HCEC 1CT (cell line): ENCODE measurements around the gene CCDC107.
A peak's percentile ranks its signal among the peaks of the same experiment; 100 is the strongest.
"Not testable (repeated sequence)": the region's sequence is repeated elsewhere in the genome, so short reads cannot be mapped to it uniquely, and the experiment has no call there.

ENCODE experiments used
- DNase-seq: peaks from one replicate; pipeline ENCODE4 v3.0.0-alpha.2; 2017

The CCDC107 gene

GRCh38 chr9:35658137-35658967, at the start of gene CCDC107:
TSS of gene CCDC107 (plus strand) at chr9:35658292. CDS start at chr9:35658380, 88 bp downstream.
- peak; percentile 76 for DNase-seq

- DNase-seq, result no peak
Measured at GRCh38 chr9:35609001-35609819, 48.9 kb upstream of the CCDC107 start.

DNA sequence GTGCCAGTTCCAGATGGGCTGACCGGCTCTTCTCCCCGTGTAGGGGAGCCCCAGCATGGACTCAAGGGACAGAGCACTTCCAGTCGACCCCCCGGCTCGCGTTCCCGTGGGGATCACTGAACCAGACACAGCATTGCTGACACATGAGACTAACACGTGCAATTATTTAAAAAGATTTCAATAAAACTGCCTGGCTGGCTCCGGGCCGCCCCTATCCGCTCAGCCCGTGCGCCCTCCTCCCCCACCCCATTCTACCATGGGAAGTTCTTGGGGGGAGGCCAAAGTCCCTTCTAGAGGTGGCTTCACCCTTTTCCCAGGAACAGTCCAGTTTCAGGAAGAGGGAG, 48.3 kb upstream of the CCDC107 start:
- no peak for DNase-seq

GRCh38 chr9:35611230-35611797, 46.8 kb upstream of the CCDC107 start:
- peak; percentile 35 for DNase-seq

GRCh38 chr9:35612066-35612465, 46.0 kb upstream of the CCDC107 start:
- not testable (repeated sequence) for DNase-seq

DNA sequence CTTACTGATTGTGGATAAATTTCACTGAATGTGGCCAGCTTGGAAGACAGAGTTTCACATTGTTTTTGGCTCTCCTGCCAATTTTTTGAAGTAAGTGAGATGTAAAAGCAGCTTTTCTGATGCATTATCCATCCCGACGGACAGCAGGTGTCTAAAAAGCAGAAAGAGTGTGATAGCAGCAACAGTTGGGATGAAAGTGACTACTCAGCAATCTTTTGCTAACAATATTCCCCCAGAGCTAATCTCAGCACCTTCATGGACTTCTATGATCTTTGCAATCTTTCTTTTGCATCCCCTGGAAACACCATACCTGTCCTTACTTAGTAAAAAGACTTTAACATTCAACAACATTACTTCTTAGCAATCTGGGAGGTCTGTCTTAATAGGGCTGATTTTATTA, 45.2 kb upstream of the CCDC107 start:
- DNase-seq, result no peak

DNA sequence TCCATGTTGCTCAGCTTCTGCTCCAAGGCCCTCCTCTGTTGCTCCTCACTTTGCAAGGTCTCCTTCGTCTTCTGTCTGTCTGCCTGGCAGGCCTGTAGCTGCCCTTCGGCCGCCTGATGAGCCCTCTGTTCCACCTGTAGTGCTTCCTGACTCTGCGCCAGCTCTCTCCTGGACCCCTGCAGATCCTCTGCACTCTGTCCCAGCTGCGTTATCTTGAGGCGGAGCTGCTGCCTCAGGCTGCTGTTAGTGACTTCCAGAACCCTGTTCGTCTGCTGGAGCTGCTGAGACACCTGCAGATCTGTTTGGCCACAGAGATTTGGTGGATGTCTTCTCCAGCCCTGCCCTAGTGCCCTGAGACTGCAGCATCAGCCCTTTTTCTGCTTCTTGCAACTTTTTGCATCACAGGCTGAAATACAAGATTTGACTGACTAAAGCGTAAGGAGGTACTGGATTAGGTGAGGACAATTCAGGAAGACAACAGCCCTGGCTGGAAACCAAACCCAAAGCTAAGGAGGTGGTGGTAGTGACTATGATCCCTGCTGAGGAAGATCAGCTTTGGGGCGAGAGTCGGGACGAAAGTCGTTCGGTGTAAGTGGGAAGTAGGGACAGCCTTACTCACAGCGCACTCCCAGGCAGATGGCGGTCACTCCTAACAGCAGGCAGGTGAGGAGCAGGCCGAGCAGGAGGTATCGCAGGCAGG, 42.0 kb upstream of the CCDC107 start:
- no peak for DNase-seq

- DNase-seq, result no peak
Measured at GRCh38 chr9:35616681-35617459, 41.2 kb upstream of the CCDC107 start.

- no peak for DNase-seq
Measured at GRCh38 chr9:35617548-35617947, 40.5 kb upstream of the CCDC107 start.

- no peak for DNase-seq
Measured at GRCh38 chr9:35618325-35618727, 39.8 kb upstream of the CCDC107 start, which contains the start of gene CD72. TSS of gene CD72 (minus strand) at chr9:35618413. CDS start at chr9:35618303, 110 bp downstream.

DNA sequence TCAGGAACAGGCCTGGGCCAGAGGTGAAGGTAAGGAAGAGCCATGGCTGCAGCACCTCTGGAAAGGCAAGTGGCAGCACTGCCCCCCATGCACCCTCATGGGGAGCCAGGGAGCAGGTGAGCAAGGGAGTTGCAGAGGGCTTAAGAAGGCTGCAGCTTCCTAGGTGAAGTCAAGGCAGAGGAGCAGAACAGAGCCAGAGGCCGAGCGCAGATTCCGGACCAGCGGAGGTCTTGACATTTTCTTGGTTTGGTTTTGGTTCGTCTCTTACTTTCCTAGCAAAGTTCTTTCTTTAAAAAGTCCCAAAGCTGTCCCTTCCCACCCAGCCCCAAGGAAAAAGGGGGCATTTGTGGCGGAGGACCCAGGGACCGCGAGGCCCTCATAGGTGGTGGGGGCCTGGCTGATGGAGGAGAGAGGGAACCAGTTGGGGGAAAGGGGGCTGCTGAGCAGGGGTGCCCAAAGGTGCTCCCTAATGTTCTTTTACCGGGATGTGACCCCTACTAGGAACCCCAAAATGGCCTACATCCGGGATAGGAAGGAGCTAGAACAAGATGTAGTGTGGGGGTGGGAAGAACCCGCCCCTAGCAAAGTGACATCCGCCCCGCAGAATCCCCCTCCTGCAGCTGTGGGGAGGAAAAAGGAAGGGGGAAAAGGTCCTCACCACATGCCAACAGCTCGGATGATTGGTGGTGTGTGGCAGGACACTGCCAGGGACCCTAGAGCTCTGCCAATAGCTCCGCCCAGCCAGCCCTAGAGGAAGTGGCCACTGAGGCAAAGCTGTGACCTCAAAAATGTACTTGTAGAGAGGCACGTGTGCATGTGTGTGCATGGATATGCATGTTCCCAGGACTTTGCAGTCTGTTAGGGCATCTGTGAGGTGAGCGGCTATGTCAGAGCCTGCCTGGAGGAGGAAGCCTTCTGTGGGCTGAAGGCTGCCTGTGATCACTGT, 39.0 kb upstream of the CCDC107 start:
- DNase-seq, result no peak

DNA sequence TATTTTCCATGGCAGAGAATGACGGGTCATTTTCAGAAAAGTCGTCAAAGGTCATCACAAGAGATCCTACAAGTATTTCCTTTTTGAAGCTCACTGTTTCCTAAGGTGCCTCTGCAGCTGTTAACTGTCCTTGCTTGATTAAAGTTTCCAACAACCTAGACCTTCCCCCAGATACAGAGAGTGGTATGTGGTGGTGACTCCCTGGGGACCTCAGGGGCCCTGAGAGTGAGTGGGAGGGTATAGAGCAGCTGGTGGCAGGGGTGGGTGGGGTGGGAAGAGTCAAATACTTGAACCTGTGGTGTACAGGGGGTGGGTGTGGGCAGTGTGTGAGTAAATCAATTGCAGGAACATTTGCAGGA, 38.3 kb upstream of the CCDC107 start:
- DNase-seq, result no peak

GRCh38 chr9:35627575-35627974, 30.5 kb upstream of the CCDC107 start:
- no peak for DNase-seq

- no peak for DNase-seq
Measured at GRCh38 chr9:35628389-35628991, 29.6 kb upstream of the CCDC107 start.

- no peak for DNase-seq
Measured at GRCh38 chr9:35629597-35629996, 28.5 kb upstream of the CCDC107 start.

- DNase-seq, result no peak
Measured at GRCh38 chr9:35635730-35636129, 22.4 kb upstream of the CCDC107 start.

DNA sequence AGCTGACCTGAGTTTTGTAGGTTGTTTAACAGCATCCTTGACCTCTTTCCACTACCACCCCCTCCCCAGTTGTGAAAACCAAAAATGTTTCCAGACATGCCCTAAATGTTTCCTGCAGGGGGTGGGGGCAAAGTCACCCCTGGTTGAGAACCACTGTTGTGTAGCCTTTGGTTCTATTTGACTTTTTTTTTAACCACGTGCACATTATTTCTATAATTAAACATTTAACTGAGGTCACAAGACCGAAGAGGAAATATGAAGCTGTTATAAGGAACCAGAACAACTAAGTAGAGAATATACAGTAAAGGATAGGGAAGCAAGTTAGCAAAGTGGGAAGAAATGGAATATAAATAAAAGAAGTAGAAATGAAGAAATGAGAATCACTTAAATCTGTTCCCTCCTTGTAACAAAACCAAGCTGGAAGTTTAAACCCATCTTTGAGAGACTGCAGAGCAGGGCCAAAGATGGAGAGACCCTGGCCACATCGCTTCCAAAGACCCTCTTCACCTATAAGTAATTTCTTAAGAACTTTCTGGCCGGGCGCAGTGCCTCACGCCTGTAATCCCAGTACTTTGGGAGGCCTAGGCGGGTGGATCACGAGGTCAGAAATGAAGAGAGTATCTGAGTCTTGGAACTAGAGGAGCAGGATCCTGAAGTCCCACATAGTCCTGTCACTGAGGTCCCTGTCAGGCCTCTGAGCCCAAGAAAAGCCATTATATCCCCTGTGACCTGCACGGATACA, 21.8 kb upstream of the CCDC107 start:
- DNase-seq, result no peak

DNA sequence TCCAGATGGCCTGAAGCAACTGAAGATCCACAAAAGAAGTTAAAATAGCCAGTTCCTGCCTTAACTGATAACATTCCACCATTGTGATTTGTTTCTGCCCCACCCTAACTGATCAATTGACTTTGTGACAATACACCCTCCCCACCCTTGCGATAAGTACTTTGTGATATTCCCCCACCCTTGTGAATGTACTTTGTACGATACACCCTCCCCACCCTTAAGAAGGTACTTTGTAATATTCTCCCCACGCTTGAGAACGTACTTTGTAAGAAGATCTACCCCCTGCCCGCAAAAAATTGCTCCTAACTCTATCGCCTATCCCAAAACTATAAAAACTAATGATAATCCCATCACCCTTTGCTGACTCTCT, 21.2 kb upstream of the CCDC107 start:
- DNase-seq, result not testable (repeated sequence)

DNA sequence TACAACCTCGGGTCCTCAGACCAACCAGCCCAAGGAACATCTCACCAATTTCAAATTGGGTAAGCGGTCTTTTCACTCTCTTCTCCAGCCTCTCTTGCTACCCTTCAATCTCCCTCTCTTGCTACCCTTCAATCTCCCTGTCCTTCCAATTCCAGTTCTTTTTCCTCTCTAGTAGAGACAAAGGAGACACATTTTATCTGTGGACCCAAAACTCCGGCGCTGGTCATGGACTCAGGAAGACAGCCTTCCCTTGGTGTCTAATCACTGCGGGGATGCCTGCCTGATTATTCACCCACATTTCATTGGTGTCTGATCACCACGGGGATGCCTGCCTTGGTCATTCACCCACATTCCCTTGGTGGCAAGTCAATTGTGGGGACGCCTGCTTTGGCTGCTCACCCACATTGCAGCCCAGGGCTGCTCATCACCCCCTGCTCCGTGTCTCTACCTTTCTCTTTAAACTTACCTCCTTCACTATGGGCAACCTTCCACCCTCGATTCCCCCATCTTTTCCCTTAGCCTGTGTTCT, 20.6 kb upstream of the CCDC107 start:
- not testable (repeated sequence) for DNase-seq

- DNase-seq, result not testable (repeated sequence)
Measured at GRCh38 chr9:35638751-35639150, 19.3 kb upstream of the CCDC107 start.
